ENCODE data around the gene ERBB4. TPM values are rescaled to one million over a fixed set of nuclear protein-coding genes. Genes with fewer than 3 reads are reported as not detected.
"Not testable (repeated sequence)": the region's sequence is repeated elsewhere in the genome, so short reads cannot be mapped to it uniquely, and the experiment has no call there.

ERBB4 gene
- total RNA-seq, 4 donors from 2014 or later = 0.59 to 1.5 (median 0.83) TPM

- no peak for DNase-seq (ENCODE audit: low spot score in 2 of 2)
- H3K4me3 ChIP-seq (ENCODE audit: low read depth, poor library complexity, severe bottlenecking) = no peak overlapping the region
- TF ChIP-seq CTCF (IDR thresholded peaks at IDR 0.05) = no peak
- TF ChIP-seq POLR2A (IDR thresholded peaks at IDR 0.05) = no peak
- intact Hi-C loops (cut with DNase I; ENCODE audit: low total_unique reads) = no loop called here
- 65 to 72% methylated on average over 3 of the region's 3 CpGs for WGBS, 2 donors
These were observed 48.8 kb downstream of the ERBB4 start for GRCh38 chr2:212489719-212490346.

- WGBS, 2 donors = 81 to 96% methylated on average over 2 of the region's 2 CpGs
- intact Hi-C loops (cut with DNase I; ENCODE audit: low total_unique reads) = no loop called here
- H3K4me3 ChIP-seq (ENCODE audit: low read depth, poor library complexity, severe bottlenecking) = no peak overlapping the region
- DNase-seq (ENCODE audit: low spot score in 2 of 2) = no peak
- TF ChIP-seq CTCF (IDR thresholded peaks at IDR 0.05) (no peak), POLR2A (IDR thresholded peaks at IDR 0.05) (no peak)
These were observed 50.0 kb downstream of the ERBB4 start for GRCh38 chr2:212488611-212489010.

GRCh38 chr2:212484563-212485080 is 54.0 kb downstream of the ERBB4 start:
- intact Hi-C loops (cut with DNase I; ENCODE audit: low total_unique reads) = no loop called here
- 67 to 71% methylated on average over 4 of the region's 4 CpGs for WGBS, 2 donors
- no peak overlapping the region for H3K4me3 ChIP-seq (ENCODE audit: low read depth, poor library complexity, severe bottlenecking)
- no peak for DNase-seq (ENCODE audit: low spot score in 2 of 2)
- no peak for TF ChIP-seq POLR2A (IDR thresholded peaks at IDR 0.05)
- no peak for TF ChIP-seq CTCF (IDR thresholded peaks at IDR 0.05)

- intact Hi-C loops (cut with DNase I; ENCODE audit: low total_unique reads) = loop anchor here (2.0 kb wide), 1 partner anchor 50 kb away; no protein-coding TSS in a partner anchor
- no peak overlapping the region for H3K4me3 ChIP-seq (ENCODE audit: low read depth, poor library complexity, severe bottlenecking)
- DNase-seq (ENCODE audit: low spot score in 2 of 2) = no peak
- TF ChIP-seq CTCF (IDR thresholded peaks at IDR 0.05) (no peak), POLR2A (IDR thresholded peaks at IDR 0.05) (no peak)
- 73 to 81% methylated on average over 1 of the region's 1 CpG for WGBS, 2 donors
These were observed 58.2 kb downstream of the ERBB4 start for GRCh38 chr2:212480447-212480846.

- H3K4me3 ChIP-seq (ENCODE audit: low read depth, poor library complexity, severe bottlenecking) = no peak overlapping the region
- WGBS, 2 donors = 57 to 66% methylated on average over 2 of the region's 2 CpGs
- TF ChIP-seq POLR2A (IDR thresholded peaks at IDR 0.05) (no peak), CTCF (IDR thresholded peaks at IDR 0.05) (no peak)
- no peak for DNase-seq (ENCODE audit: low spot score in 2 of 2)
- intact Hi-C loops (cut with DNase I; ENCODE audit: low total_unique reads) = no loop called here
These were observed 61.0 kb downstream of the ERBB4 start for GRCh38 chr2:212477571-212477970.

GRCh38 chr2:212473211-212473610 is 65.4 kb downstream of the ERBB4 start:
- 61 to 68% methylated on average over 1 of the region's 1 CpG for WGBS, 2 donors
- no peak for TF ChIP-seq CTCF (IDR thresholded peaks at IDR 0.05)
- no peak for TF ChIP-seq POLR2A (IDR thresholded peaks at IDR 0.05)
- intact Hi-C loops (cut with DNase I; ENCODE audit: low total_unique reads) = no loop called here
- H3K4me3 ChIP-seq (ENCODE audit: low read depth, poor library complexity, severe bottlenecking) = no peak overlapping the region
- DNase-seq (ENCODE audit: low spot score in 2 of 2) = no peak

GRCh38 chr2:212467551-212467950 is 71.1 kb downstream of the ERBB4 start:
- intact Hi-C loops (cut with DNase I; ENCODE audit: low total_unique reads); H3K4me3 ChIP-seq (ENCODE audit: low read depth, poor library complexity, severe bottlenecking); DNase-seq (ENCODE audit: low spot score in 2 of 2): not testable (repeated sequence)
- WGBS, 2 donors = 84 to 88% methylated on average over 2 of the region's 2 CpGs

Measured in lower leg skin (tissue), 4 donors.